Measurements from ENCODE around the gene SAMD8.
"Not testable (repeated sequence)": the region's sequence is repeated elsewhere in the genome, so short reads cannot be mapped to it uniquely, and the experiment has no call there.

The SAMD8 gene

DNA sequence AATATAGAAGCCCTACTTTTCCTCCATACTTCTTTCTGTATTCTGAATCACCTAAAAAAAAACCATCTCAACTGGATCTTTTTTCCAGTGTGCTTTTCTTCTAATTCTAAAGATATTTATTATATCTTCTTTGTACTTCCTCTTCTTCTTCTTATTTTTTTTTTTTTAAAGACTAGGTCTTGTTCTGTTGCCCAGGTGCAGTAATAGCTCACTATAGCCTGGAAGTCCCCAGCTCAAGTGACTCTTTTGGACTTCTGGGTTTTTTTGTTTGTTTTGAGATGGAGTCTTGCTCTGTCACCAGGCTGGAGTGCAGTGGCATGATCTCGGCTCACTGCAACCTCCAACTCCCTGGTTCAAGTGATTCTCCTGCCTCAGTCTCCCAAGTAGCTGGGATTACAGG is 17.5 kb downstream of the SAMD8 start:
- H3K4me3 Mint-ChIP-seq, DNase-seq, H3K27ac Mint-ChIP-seq, ATAC-seq, H3K9me3 Mint-ChIP-seq, H3K27me3 Mint-ChIP-seq: not testable (repeated sequence)
- Mint-ChIP-seq H3K4me1 (peaks cover 30% of the 10 kb centered on the region), H3K36me3 (ENCODE audit: low read depth) (peaks cover 17% of the 10 kb centered on the region)

DNA sequence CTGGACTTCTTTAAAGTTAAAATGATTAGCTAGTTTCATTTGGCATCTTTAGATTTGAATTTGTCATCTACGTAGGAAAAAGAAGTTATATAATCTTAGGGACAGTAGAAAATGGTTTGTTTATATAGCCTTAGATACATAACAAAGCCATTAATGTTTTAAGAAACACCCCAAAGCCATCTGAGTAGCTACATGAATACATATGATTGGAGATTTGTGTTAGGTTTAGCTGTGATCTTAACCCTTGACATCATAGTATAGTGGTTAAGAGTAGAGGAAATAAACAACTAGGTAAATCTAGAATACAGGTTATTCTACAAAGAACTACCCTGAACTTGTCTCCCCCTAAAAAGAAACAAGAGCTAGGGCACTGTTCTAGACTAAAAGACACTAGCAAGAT is 18.1 kb downstream of the SAMD8 start:
- Mint-ChIP-seq H3K27ac (no peak overlapping the region), H3K4me3 (no peak overlapping the region), H3K36me3 (ENCODE audit: low read depth) (peaks cover 15% of the 10 kb centered on the region), H3K4me1 (peaks cover 30% of the 10 kb centered on the region), H3K9me3 (no peaks in the 10 kb centered on the region), H3K27me3 (no peaks in the 10 kb centered on the region)
- ATAC-seq, result no peak
- no peak for DNase-seq

DNA sequence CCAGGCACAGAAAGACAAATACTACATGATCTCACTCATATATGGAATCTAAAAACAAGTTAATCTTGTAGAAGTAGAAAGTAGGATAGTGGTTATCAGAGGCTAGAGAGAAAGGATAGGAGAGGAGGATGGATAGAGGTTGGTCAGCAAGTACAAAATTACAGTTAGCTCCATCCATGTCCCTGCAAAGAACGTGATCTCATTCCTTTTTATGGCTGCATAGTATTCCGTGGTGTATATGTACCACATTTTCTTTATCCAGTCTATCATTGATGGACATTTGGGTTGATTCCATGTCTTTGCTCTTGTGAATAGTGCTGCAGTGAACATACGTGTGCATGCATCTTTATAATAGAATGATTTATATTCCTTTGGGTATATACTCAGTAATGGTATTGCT is 22.2 kb downstream of the SAMD8 start:
- not testable (repeated sequence) for H3K9me3 Mint-ChIP-seq; ATAC-seq; H3K27me3 Mint-ChIP-seq; DNase-seq; H3K27ac Mint-ChIP-seq; H3K4me3 Mint-ChIP-seq; H3K36me3 Mint-ChIP-seq (ENCODE audit: low read depth)
- H3K4me1 Mint-ChIP-seq, result peaks cover 45% of the 10 kb centered on the region

DNA sequence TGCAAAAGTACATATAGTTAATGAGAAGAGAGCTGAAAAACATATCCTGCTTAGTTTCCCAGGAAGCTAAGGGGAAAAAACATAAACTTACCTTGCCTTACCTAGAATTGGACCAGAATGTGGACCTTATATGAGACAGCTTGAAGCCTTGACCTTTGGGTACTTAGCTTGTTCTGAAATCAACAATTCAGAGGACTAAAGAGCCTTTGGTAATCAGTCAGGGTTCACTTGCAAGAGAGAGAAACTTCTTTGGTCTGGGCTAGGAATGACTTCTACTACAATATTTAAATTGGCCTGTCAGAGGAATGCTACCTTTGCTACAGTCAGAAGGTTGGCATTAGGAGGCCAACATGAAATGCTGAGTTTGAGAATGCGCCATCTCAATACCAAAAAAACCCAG is 24.9 kb downstream of the SAMD8 start:
- ATAC-seq (no peak), DNase-seq (no peak)
- peaks cover 4% of the 10 kb centered on the region for H3K36me3 Mint-ChIP-seq (ENCODE audit: low read depth)
- H3K4me3 Mint-ChIP-seq, result no peak overlapping the region
- peaks cover 38% of the 10 kb centered on the region for H3K4me1 Mint-ChIP-seq
- H3K9me3 Mint-ChIP-seq, result no peaks in the 10 kb centered on the region
- H3K27ac Mint-ChIP-seq, result peak overlapping the region; percentile 84
- H3K27me3 Mint-ChIP-seq, result no peaks in the 10 kb centered on the region

DNA sequence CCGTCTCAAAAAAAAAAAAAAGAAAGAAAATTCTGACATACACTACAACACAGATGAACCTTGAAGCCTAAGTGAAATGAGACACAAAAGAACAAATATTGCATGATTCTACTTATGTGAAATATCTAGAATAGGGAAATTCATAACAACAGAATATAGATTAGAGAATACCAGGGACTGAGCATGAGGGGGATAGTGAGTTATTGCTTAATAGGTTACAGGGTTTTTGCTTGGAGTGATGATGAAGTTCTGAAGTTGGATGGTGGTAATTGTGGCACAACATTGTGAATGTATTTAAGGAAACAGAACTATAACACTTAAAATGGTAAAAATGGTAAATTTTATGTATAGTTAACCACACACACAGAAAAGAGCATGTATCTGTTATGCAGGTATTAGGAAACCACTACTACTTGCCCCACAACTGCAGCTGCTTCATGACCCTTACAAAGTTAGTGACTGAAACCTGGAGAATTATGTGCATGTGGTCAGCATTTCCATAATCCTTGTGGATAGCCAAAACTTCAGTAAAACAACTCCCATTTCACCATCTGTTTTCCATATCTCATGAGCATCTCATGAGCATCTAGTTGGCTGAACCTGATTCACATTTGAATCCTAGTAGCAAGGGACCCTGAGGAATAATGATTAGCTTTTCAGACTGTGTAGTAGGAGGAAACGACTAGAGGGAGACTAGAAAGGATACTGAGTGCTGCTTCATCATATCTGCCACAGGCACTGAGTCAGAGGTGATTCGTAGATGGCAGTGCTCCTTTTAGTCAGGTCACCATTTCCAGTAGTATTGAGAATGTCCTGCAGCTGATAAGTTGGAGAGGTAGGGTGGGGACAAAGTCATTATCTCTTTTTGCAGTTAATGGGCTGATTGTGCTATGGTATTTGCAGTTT is 26.3 kb downstream of the SAMD8 start:
- Mint-ChIP-seq H3K27me3 (no peaks in the 10 kb centered on the region), H3K9me3 (no peaks in the 10 kb centered on the region), H3K4me1 (peaks cover 35% of the 10 kb centered on the region), H3K4me3 (peak overlapping the region; percentile 15), H3K27ac (peak overlapping the region; percentile 84), H3K36me3 (ENCODE audit: low read depth) (peaks cover 4% of the 10 kb centered on the region)
- DNase-seq (peak; percentile 25), ATAC-seq (peak; percentile 98)

DNA sequence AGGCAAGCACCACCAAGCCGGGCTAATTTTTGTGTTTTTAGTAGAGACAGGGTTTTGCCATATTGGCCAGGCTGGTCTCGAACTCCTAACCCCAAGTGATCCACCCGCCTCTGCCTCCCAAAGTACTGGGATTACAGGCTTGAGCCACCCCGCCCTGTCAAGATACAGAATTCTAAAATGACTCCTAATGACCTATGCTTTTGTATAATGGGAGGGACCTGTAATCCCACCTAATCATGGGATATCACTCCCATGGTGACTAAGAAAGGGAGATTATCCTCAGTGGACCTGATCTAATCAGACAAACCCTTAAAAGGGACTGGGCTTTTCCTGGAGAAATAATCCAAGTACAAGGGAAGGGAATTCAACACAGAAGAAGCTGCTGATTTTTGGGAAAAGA is 28.8 kb downstream of the SAMD8 start:
- Mint-ChIP-seq H3K27ac (no peak overlapping the region), H3K4me1 (peaks cover 56% of the 10 kb centered on the region), H3K9me3 (no peaks in the 10 kb centered on the region), H3K36me3 (ENCODE audit: low read depth) (no peaks in the 10 kb centered on the region), H3K4me3 (no peak overlapping the region), H3K27me3 (no peaks in the 10 kb centered on the region)
- DNase-seq, result no peak
- ATAC-seq, result no peak

DNA sequence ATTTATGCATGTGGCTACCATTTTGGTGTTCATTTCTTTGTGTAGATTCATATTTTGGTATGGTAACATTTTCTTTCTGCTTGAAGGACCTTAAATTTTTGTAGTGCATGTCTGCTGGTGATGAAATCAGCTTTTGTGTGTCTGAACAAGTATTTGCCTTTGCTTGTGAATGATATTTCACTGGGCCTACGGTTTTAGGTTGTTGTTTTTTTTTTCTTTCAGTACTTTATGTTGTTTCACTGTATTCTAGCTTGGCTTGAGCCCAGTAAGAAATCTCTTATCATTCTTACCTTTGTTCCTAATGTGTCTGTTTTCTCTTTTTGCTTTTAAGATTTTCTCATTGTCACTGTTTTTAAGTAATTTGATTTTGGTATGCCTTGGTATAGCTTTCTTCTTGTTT is 31.9 kb downstream of the SAMD8 start:
- DNase-seq (no peak), ATAC-seq (no peak)
- H3K27me3 Mint-ChIP-seq, result no peaks in the 10 kb centered on the region
- no peak overlapping the region for H3K4me3 Mint-ChIP-seq
- H3K27ac Mint-ChIP-seq, result no peak overlapping the region
- no peaks in the 10 kb centered on the region for H3K9me3 Mint-ChIP-seq
- peaks cover 2% of the 10 kb centered on the region for H3K36me3 Mint-ChIP-seq (ENCODE audit: low read depth)
- peaks cover 42% of the 10 kb centered on the region for H3K4me1 Mint-ChIP-seq

DNA sequence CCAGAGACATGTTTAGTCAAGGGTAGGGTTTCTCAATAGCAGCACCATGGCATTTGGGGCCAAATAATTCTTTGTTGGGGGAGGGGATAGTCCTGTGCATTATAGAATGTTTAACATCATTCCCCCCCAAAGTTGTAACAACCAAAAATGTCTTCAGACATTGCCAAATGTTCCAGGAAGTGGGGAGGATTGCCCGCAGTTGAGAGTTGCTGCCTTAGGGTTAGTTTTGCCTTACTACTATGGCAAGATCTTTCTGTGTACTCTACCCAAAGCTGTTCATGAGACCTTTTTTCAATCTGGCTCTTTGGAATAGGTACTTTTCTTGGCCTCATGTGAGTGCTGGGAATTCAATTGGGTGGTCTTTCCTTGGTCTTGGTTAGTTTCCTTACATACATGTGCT is 34.1 kb downstream of the SAMD8 start:
- H3K36me3 Mint-ChIP-seq (ENCODE audit: low read depth), result peaks cover 4% of the 10 kb centered on the region
- H3K4me3 Mint-ChIP-seq, result no peak overlapping the region
- peak overlapping the region; percentile 53 for H3K27ac Mint-ChIP-seq
- peaks cover 38% of the 10 kb centered on the region for H3K4me1 Mint-ChIP-seq
- H3K9me3 Mint-ChIP-seq, result no peaks in the 10 kb centered on the region
- ATAC-seq, result peak; percentile 52
- no peaks in the 10 kb centered on the region for H3K27me3 Mint-ChIP-seq
- DNase-seq, result no peak

DNA sequence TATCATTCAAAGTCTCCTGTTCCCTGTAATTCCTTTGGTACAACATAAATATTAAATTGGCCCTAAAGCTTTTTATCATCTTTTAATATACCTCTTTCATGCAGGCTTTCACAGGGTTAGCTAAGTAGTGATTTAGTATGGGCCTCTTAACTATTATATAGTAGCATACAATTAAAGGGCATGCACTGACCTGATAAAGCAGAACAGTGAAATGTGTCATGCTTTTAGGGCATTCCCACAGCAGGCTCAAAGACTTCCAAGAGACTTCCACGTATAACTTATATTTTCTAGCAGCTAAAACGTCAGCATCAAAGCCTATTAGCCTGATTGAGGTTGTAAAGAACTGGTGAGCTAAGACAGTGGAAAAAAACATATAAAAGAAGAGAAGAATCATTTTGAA is 35.3 kb downstream of the SAMD8 start:
- DNase-seq, result no peak
- Mint-ChIP-seq H3K4me3 (no peak overlapping the region), H3K27ac (no peak overlapping the region), H3K4me1 (peaks cover 38% of the 10 kb centered on the region), H3K36me3 (ENCODE audit: low read depth) (peaks cover 11% of the 10 kb centered on the region), H3K9me3 (no peaks in the 10 kb centered on the region), H3K27me3 (no peaks in the 10 kb centered on the region)
- no peak for ATAC-seq

DNA sequence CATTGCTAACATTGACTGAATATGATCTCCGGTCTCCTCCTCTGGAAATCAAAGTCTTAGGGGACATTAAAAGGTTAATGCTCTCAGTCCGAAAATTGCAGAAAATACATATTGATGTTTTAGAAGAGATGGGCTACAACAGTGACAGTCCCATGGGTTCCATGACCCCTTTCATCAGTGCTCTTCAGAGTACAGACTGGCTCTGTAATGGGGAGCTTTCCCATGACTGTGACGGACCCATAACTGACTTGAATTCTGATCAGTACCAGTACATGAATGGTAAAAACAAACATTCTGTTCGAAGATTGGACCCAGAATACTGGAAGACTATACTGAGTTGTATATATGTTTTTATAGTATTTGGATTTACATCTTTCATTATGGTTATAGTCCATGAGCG is 39.2 kb downstream of the SAMD8 start:
- H3K4me3 Mint-ChIP-seq, result no peak overlapping the region
- H3K27ac Mint-ChIP-seq, result no peak overlapping the region
- ATAC-seq (no peak), DNase-seq (no peak)
- H3K9me3 Mint-ChIP-seq, result no peaks in the 10 kb centered on the region
- H3K27me3 Mint-ChIP-seq, result no peaks in the 10 kb centered on the region
- peaks cover 18% of the 10 kb centered on the region for H3K4me1 Mint-ChIP-seq
- H3K36me3 Mint-ChIP-seq (ENCODE audit: low read depth), result peaks cover 23% of the 10 kb centered on the region

DNA sequence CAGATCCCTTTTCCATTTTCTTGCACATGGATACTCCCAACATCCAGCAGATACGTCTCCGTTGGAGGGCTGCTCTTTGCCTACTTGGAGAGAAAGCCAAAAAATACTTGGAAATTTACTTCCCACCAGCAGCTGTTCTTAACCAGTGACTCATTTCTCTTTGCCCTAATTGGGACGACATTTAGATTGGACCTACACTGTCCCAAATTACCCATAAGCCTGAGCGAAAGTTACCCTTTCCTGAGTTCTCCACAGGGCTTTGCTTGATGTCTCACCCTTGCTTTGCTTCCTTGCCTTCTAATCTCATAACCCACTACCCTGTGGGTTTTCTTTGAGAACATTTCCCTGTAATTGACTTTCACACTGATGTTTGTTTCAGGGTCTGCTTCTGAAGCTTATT is 48.1 kb downstream of the SAMD8 start:
- Mint-ChIP-seq H3K9me3 (no peaks in the 10 kb centered on the region), H3K4me3 (no peak overlapping the region), H3K27me3 (no peaks in the 10 kb centered on the region), H3K36me3 (ENCODE audit: low read depth) (peaks cover 17% of the 10 kb centered on the region), H3K27ac (peak overlapping the region; percentile 24), H3K4me1 (peaks cover 23% of the 10 kb centered on the region)
- ATAC-seq (no peak), DNase-seq (no peak)

DNA sequence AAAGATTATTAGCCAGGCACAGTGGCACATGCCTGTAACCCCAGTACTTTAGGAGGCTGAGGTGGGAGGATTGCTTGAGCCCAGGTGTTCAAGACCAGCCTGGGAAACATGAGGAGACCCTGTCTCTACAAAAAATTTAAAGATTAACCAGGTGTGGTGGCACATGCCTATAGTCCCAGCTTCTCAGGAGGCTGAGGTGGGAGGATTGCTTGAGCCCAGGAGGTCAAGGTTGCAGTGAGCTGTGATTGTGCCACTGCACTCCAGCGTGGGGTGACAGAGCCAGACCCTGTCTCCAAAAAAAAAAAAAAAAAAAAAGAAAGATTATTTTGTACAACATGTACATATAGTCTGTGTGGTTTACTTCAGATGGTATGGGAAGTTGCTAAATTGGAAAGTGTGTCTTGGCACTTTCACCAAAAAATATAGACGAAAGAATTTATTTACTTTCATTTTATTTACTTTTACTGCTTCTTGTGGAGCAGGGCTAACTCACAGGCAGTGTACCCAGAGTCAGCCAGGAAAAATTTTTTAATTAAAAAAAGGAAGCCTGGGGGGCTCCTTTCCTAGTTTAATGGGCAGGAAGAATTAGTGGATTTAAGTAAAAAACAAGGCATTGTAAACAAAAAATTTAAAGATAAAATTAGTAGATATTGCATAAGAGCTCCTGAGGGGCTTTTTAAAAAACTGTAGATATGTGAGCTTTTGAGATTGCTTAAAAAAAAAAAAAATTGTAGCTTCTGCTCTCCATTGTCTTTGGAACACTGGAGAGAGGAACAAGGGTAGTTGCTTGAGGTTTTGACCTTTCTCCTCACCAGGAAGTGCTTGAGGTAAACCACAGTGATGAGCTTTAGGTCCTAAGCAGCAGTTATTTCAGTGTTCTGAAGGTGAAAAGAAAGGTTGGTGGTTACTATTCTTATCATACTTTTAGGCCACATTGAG is 54.5 kb downstream of the SAMD8 start:
- ATAC-seq (peak; percentile 96), DNase-seq (no peak)
- peaks cover 15% of the 10 kb centered on the region for H3K36me3 Mint-ChIP-seq (ENCODE audit: low read depth)
- no peaks in the 10 kb centered on the region for H3K27me3 Mint-ChIP-seq
- peaks cover 46% of the 10 kb centered on the region for H3K4me1 Mint-ChIP-seq
- no peaks in the 10 kb centered on the region for H3K9me3 Mint-ChIP-seq
- H3K4me3 Mint-ChIP-seq, result peak overlapping the region; percentile 52
- peak overlapping the region; percentile 89 for H3K27ac Mint-ChIP-seq

DNA sequence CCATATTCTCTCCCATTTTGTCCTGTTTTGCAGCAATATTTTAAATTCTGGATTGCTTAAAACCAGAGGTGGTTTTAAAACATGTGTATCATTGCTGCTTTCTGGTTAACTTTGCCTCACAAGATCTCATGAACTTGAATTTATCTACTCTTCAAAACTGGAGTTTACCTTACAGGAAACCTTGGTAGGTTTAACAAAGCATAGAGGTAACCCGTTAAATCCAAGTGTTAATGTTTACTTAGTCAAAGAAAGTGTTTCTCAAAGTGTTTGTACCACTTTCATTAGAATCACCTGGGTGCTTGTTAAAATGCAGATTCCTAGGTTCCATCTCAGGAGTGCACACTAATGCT is 55.1 kb downstream of the SAMD8 start:
- H3K4me1 Mint-ChIP-seq, result peaks cover 42% of the 10 kb centered on the region
- H3K27ac Mint-ChIP-seq, result peak overlapping the region; percentile 89

DNA sequence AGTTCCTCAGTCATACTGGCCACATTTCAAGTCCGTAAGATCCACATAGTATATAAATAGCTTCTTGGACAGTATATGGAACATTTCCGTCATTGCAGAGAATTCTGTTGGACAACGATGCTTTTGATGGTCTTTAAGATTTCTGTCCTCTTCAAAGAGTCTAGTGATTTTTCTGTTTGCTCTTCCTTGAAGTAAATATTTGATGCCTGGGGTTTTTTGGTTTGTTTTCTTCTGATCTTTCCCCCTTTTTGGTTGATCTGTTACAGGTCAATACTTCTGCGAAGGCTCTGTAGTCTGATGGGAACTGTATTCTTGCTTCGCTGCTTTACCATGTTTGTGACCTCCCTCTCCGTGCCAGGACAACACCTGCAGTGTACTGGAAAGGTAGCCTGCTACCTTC is 56.8 kb downstream of the SAMD8 start:
- ATAC-seq (no peak), DNase-seq (no peak)
- H3K4me1 Mint-ChIP-seq, result peaks cover 42% of the 10 kb centered on the region
- no peak overlapping the region for H3K4me3 Mint-ChIP-seq
- peak overlapping the region; percentile 30 for H3K27ac Mint-ChIP-seq
- H3K9me3 Mint-ChIP-seq, result no peaks in the 10 kb centered on the region
- H3K27me3 Mint-ChIP-seq, result no peaks in the 10 kb centered on the region
- H3K36me3 Mint-ChIP-seq (ENCODE audit: low read depth), result peaks cover 17% of the 10 kb centered on the region

More for the DNA sequence above, 55.1 kb downstream of the SAMD8 start:
- no peaks in the 10 kb centered on the region for H3K27me3 Mint-ChIP-seq
- no peak for ATAC-seq
- no peak for DNase-seq
- H3K4me3 Mint-ChIP-seq, result peak overlapping the region; percentile 52
- no peaks in the 10 kb centered on the region for H3K9me3 Mint-ChIP-seq
- H3K36me3 Mint-ChIP-seq (ENCODE audit: low read depth), result peaks cover 15% of the 10 kb centered on the region

DNA sequence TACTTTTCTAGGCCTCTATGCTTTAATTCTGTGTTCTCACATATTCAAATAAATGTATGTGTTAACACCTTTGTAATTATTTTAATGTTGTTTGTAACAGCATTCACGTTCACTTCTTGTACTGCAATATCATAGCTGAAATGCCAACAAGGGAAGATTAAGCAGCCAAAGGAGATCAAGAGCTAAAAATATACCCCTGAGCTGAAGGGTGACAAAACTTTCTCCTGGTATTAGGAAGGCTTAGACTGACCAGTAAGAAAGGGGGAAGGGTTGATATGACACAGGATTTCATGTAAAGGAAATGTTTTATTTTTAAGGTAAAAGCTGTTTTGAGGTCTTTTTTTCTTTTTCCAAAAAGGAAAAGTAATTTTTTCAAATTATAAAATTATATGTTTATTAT is 58.8 kb downstream of the SAMD8 start:
- H3K36me3 Mint-ChIP-seq (ENCODE audit: low read depth), result peaks cover 22% of the 10 kb centered on the region
- no peaks in the 10 kb centered on the region for H3K27me3 Mint-ChIP-seq
- no peaks in the 10 kb centered on the region for H3K9me3 Mint-ChIP-seq
- DNase-seq (no peak), ATAC-seq (no peak)
- peaks cover 34% of the 10 kb centered on the region for H3K4me1 Mint-ChIP-seq
- no peak overlapping the region for H3K27ac Mint-ChIP-seq
- H3K4me3 Mint-ChIP-seq, result no peak overlapping the region
